ENCODE results near the gene HECTD3. TPM values are rescaled to one million over a fixed set of nuclear protein-coding genes. Genes with fewer than 3 reads are reported as not detected.

The HECTD3 gene
- total RNA-seq, 1 experiment from 2014 or later, result 18.6 TPM

DNA sequence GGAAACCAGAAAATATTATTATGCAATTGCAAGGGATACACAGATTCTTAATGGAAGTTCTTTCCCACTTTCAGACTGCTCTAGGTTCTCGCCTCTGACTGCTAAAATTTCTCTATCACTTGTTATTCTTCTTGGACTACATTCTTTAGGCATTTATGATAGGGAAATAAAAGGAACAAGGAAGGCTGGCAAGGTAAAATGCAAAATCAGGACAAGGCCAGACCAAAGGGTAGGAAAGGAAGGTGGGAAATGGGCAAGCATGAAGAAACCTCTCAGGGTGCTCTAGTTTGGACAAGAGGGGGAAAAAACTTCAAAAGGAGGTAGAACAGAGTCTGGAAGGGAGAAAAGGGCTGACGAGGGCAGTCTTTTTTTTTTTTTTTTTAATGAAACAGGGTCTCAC, 27.1 kb upstream of the HECTD3 start:
- Histone ChIP-seq H2AFZ (no peak overlapping the region), H3K27ac (no peak overlapping the region), H3K4me3 (no peak overlapping the region), H4K20me1 (ENCODE audit: insufficient read depth) (no peaks in the 10 kb centered on the region), H3K36me3 (ENCODE audit: low read depth) (no peaks in the 10 kb centered on the region), H3K79me2 (ENCODE audit: low read depth) (no peaks in the 10 kb centered on the region), H3F3A (ENCODE audit: insufficient read depth, low read depth) (peaks cover 9% of the 10 kb centered on the region; the same call in 1 of the 2 replicates), H3K9me3 (ENCODE audit: insufficient read depth, low read depth) (no peaks in the 10 kb centered on the region), H3K9me2 (ENCODE audit: insufficient read depth) (no peaks in the 10 kb centered on the region), H3K4me1 (replicated peaks; ENCODE audit: insufficient read depth) (peaks cover 10% of the 10 kb centered on the region; the same call in 1 of the 2 replicates), H3K4me2 (no peak overlapping the region), H3K27me3 (ENCODE audit: insufficient read depth, low read depth) (no peaks in the 10 kb centered on the region)
- intact Hi-C loops (cut with micrococcal nuclease; ENCODE audit: unreplicated experiment), result no loop called here
- ChIA-PET CTCF (no interaction called here), POLR2A (ENCODE audit: unreplicated experiment) (no interaction called here)
- DNase-seq, result no peak
- TF ChIP-seq, protein P1, sequence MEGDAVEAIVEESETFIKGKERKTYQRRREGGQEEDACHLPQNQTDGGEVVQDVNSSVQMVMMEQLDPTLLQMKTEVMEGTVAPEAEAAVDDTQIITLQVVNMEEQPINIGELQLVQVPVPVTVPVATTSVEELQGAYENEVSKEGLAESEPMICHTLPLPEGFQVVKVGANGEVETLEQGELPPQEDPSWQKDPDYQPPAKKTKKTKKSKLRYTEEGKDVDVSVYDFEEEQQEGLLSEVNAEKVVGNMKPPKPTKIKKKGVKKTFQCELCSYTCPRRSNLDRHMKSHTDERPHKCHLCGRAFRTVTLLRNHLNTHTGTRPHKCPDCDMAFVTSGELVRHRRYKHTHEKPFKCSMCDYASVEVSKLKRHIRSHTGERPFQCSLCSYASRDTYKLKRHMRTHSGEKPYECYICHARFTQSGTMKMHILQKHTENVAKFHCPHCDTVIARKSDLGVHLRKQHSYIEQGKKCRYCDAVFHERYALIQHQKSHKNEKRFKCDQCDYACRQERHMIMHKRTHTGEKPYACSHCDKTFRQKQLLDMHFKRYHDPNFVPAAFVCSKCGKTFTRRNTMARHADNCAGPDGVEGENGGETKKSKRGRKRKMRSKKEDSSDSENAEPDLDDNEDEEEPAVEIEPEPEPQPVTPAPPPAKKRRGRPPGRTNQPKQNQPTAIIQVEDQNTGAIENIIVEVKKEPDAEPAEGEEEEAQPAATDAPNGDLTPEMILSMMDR (conservative IDR thresholded peaks at IDR 0.05), result no peak
- no peak for TF ChIP-seq EZH2 (IDR thresholded peaks at IDR 0.05; ENCODE audit: low read depth)
- BruUV-seq (replicated peaks), result no TSS peak

DNA sequence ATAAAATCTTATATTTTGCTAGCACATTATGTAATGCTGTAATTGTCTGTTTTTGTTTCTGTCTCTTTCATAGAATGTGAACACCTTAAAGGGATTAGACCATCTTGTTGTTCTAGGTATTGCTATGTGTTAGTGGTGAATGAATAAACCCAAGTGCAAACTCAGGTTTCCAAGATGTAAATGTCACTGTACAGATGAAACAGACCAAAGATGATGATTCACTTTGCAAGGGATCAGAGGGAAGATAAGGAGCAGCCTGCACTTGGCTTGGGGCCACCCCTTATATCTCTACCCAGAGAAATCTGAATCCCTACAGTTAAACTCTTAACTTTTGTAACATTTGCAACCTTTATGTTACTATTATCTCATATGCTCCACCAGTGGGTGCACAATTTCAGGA, 26.3 kb upstream of the HECTD3 start:
- Histone ChIP-seq H3K4me2 (no peak overlapping the region), H2AFZ (no peak overlapping the region), H3K4me1 (replicated peaks; ENCODE audit: insufficient read depth) (peaks cover 10% of the 10 kb centered on the region; the same call in 1 of the 2 replicates), H3K36me3 (ENCODE audit: low read depth) (no peaks in the 10 kb centered on the region), H4K20me1 (ENCODE audit: insufficient read depth) (no peaks in the 10 kb centered on the region), H3K9me3 (ENCODE audit: insufficient read depth, low read depth) (no peaks in the 10 kb centered on the region), H3K79me2 (ENCODE audit: low read depth) (no peaks in the 10 kb centered on the region), H3K27me3 (ENCODE audit: insufficient read depth, low read depth) (no peaks in the 10 kb centered on the region), H3F3A (ENCODE audit: insufficient read depth, low read depth) (peaks cover 9% of the 10 kb centered on the region; the same call in 1 of the 2 replicates), H3K27ac (no peak overlapping the region), H3K9me2 (ENCODE audit: insufficient read depth) (no peaks in the 10 kb centered on the region), H3K4me3 (no peak overlapping the region)
- TF ChIP-seq, protein P1 (conservative IDR thresholded peaks at IDR 0.05), result no peak
- TF ChIP-seq EZH2 (IDR thresholded peaks at IDR 0.05; ENCODE audit: low read depth), result no peak
- POLR2A ChIA-PET (ENCODE audit: unreplicated experiment), result no interaction called here
- no TSS peak for BruUV-seq (replicated peaks)
- intact Hi-C loops (cut with micrococcal nuclease; ENCODE audit: unreplicated experiment), result no loop called here
- CTCF ChIA-PET, result no interaction called here
- peak; percentile 18 to 65 for DNase-seq

DNA sequence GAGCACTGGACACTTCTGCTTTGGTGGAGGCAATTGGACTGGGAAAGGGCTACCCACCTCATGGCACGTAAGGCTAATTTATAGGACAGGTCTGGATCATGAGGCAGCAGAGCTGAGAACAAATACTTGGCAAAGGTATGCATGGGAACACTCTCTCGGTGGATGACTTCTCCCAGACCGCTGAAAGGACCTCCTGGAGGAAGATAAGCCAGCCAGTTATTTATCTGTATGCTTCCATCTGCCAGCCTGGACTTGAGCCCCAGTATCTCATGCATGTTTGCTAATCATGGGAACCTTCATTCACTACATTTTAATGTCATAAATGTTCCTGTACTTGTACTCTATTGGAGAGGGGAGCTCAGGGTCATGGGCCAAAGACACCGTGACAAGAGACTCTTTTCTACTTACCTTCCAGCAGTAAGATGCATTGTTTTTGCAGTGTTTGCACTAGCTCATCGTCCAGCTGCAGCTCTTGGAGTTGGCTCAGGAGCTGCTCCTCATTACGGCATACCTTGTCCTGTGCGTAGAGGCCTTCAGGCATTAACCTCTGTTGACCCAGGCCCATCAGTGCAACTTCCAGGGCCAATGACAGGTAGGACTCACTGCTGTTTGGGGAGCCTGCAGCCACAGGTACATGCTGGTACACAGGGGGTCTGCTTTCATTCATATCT, 24.6 kb upstream of the HECTD3 start:
- TF ChIP-seq EZH2 (IDR thresholded peaks at IDR 0.05; ENCODE audit: low read depth), result no peak
- TF ChIP-seq, protein P1 (conservative IDR thresholded peaks at IDR 0.05), result no peak
- BruUV-seq (replicated peaks), result no TSS peak
- CTCF ChIA-PET, result no interaction called here

More for the DNA sequence above, 24.6 kb upstream of the HECTD3 start:
- no peak overlapping the region for H3K4me2 ChIP-seq
- peaks cover 9% of the 10 kb centered on the region; the same call in 1 of the 2 replicates for H3F3A ChIP-seq (ENCODE audit: insufficient read depth, low read depth)
- no peak overlapping the region for H3K4me3 ChIP-seq
- H3K27ac ChIP-seq, result no peak overlapping the region
- intact Hi-C loops (cut with micrococcal nuclease; ENCODE audit: unreplicated experiment), result no loop called here
- no peaks in the 10 kb centered on the region for H3K27me3 ChIP-seq (ENCODE audit: insufficient read depth, low read depth)
- H3K36me3 ChIP-seq (ENCODE audit: low read depth), result no peaks in the 10 kb centered on the region
- H2AFZ ChIP-seq, result no peak overlapping the region
- H3K9me3 ChIP-seq (ENCODE audit: insufficient read depth, low read depth), result no peaks in the 10 kb centered on the region
- H4K20me1 ChIP-seq (ENCODE audit: insufficient read depth), result no peaks in the 10 kb centered on the region
- H3K4me1 ChIP-seq (replicated peaks; ENCODE audit: insufficient read depth), result peaks cover 10% of the 10 kb centered on the region; the same call in 1 of the 2 replicates
- H3K9me2 ChIP-seq (ENCODE audit: insufficient read depth), result no peaks in the 10 kb centered on the region
- POLR2A ChIA-PET (ENCODE audit: unreplicated experiment), result no interaction called here
- H3K79me2 ChIP-seq (ENCODE audit: low read depth), result no peaks in the 10 kb centered on the region
- no peak for DNase-seq
